PC-3 (cell line): ENCODE data around the gene MXRA7.

Source experiments
- CTCF ChIP-seq: fragments of 300-600 bp; sonication (generic); conservative IDR thresholded peaks from 2 replicates; pipeline ENCODE4 v1.5.1; 2017; ENCODE audit warnings: antibody characterized with exemption, low read depth, mild to moderate bottlenecking, low read length
- EZH2phosphoT487 ChIP-seq: fragments of 300-600 bp; sonication (generic); IDR thresholded peaks from 2 replicates; pipeline ENCODE4 v1.6.1; 2018; ENCODE audit warnings: mild to moderate bottlenecking, antibody characterized with exemption, low read length, borderline replicate concordance

GRCh38 chr17:76659928-76660655 is 50.7 kb downstream of the MXRA7 start:
- TF ChIP-seq CTCF (no peak), EZH2phosphoT487 (no peak)
